Stimulated activated CD8-positive, alpha-beta memory T cell treated with anti-CD3 and anti-CD28 coated beads, Interleukin-2, amount 100 ng/mL, for 48 hours (primary cell): ENCODE measurements around the gene PRAMEF15.
"Not testable (repeated sequence)": the region's sequence is repeated elsewhere in the genome, so short reads cannot be mapped to it uniquely, and the experiment has no call there.

ENCODE experiments used
- DNase-seq, 2 donors: peaks; one replicate each; pipeline ENCODE4 v3.0.0-alpha.2; 2020; ENCODE audit warnings: low read depth in 2 of 2

Gene PRAMEF15

GRCh38 chr1:13315281-13315680 is at the start of gene PRAMEF15:
Gene PRAMEF15, plus strand, starts transcription at chr1:13315581. Its CDS starts 2,827 bp downstream, at chr1:13318408.
- not testable (repeated sequence) for DNase-seq

- not testable (repeated sequence) for DNase-seq
These were observed 38.4 kb upstream of the PRAMEF15 start for GRCh38 chr1:13277016-13277415.

- not testable (repeated sequence) for DNase-seq
These were observed 35.8 kb upstream of the PRAMEF15 start for GRCh38 chr1:13279617-13280016.

- not testable (repeated sequence) for DNase-seq
These were observed 30.3 kb upstream of the PRAMEF15 start, which contains the start of gene PRAMEF8 for GRCh38 chr1:13285037-13285436. Gene PRAMEF8, minus strand, starts transcription at chr1:13285137. Its CDS starts 1,046 bp downstream, at chr1:13284091.

GRCh38 chr1:13289030-13289429 is 26.4 kb upstream of the PRAMEF15 start:
- DNase-seq = not testable (repeated sequence)

GRCh38 chr1:13297216-13297931 is 18.0 kb upstream of the PRAMEF15 start:
- DNase-seq = not testable (repeated sequence)

GRCh38 chr1:13298699-13299098 is 16.7 kb upstream of the PRAMEF15 start:
- not testable (repeated sequence) for DNase-seq

- not testable (repeated sequence) for DNase-seq
These were observed 13.2 kb upstream of the PRAMEF15 start for GRCh38 chr1:13302197-13302596.

GRCh38 chr1:13303239-13303638 is 12.1 kb upstream of the PRAMEF15 start, which contains the start of gene PRAMEF33:
Gene PRAMEF33, plus strand, starts transcription at chr1:13303539. Its CDS starts 2,416 bp downstream, at chr1:13305955.
- not testable (repeated sequence) for DNase-seq

GRCh38 chr1:13342496-13342895 is 27.1 kb downstream of the PRAMEF15 start:
- DNase-seq = not testable (repeated sequence)

- DNase-seq = not testable (repeated sequence)
These were observed 31.7 kb downstream of the PRAMEF15 start, which contains the start of gene PRAMEF14 for GRCh38 chr1:13347034-13347433. Gene PRAMEF14, minus strand, starts transcription at chr1:13347134. Its CDS starts 1,820 bp downstream, at chr1:13345314.

GRCh38 chr1:13353476-13353875 is 38.1 kb downstream of the PRAMEF15 start:
- DNase-seq = not testable (repeated sequence)

- not testable (repeated sequence) for DNase-seq
These were observed 39.1 kb downstream of the PRAMEF15 start for GRCh38 chr1:13354475-13354874.

GRCh38 chr1:13356774-13357173 is 41.4 kb downstream of the PRAMEF15 start:
- DNase-seq = not testable (repeated sequence)

GRCh38 chr1:13362364-13362763 is 47.0 kb downstream of the PRAMEF15 start:
- not testable (repeated sequence) for DNase-seq

- DNase-seq = not testable (repeated sequence)
These were observed 49.5 kb downstream of the PRAMEF15 start for GRCh38 chr1:13364928-13365327.

GRCh38 chr1:13366536-13366935 is 51.2 kb downstream of the PRAMEF15 start:
- not testable (repeated sequence) for DNase-seq

- peak in 1 of 2 donors; percentile 23 for DNase-seq
These were observed 53.2 kb downstream of the PRAMEF15 start for GRCh38 chr1:13368544-13368943.
